Measurements from ENCODE around the gene RAP1GAP2.

GRCh38 chr17:2905269-2905668 is 109.0 kb downstream of the RAP1GAP2 start:
- TF ChIP-seq EZH2phosphoT487 (IDR thresholded peaks at IDR 0.05) (no peak), CTCF (IDR thresholded peaks at IDR 0.05) (no peak)

Data from neural progenitor cell (in vitro differentiated cells).